HK-2 (cell line): Measurements from ENCODE around the gene PKDREJ.

Experiments used
- DNase-seq: peaks from one replicate; pipeline ENCODE4 v3.0.0-alpha.2; 2018; ENCODE audit not compliant: unreplicated experiment

Gene PKDREJ

DNA sequence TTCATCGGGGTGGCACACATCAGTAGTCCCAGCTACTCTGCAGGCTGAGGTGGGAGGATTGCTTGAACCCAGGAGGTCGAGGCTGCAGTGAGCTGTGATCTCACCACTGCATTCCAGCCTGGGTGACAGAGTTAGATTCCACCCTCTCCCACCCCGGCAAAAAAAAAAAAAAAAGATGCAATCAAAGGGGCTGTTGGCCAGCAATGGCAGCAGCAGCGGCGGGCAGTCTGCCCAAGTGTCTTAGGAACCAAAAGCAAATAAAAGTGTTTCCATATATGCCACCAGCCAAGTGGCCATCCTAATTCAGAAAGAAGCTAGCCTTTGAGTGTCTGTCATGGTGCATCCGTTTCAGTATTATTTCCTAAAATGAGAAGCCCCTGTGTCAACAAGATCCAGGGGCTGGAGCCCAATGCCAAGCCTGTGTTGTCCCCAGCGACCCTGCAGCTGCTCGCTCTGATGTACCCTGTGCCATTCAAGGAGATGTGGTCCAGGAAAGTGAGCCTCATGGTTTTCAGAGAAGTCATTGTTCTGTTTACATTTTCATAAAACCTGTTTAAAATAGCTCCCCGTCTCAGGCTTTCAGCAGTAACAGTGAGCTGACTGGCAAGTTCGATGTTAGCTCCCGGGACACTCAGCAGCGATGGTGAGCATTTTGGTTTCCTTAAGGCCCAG is 25.6 kb downstream of the PKDREJ start:
- no peak for DNase-seq

DNA sequence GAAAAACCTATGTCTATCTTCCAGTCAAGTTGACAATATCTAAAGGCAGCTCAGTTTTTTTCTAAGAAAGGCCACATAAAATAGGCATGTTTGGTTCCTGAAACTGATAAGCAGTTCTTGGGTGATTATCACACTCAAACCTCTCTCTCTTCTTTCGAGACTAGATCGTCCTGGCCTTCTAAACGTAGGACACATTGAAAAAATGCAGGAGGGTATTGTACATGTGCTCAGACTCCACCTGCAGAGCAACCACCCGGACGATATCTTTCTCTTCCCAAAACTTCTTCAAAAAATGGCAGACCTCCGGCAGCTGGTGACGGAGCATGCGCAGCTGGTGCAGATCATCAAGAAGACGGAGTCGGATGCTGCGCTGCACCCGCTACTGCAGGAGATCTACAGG is 28.2 kb downstream of the PKDREJ start:
- no peak for DNase-seq

DNA sequence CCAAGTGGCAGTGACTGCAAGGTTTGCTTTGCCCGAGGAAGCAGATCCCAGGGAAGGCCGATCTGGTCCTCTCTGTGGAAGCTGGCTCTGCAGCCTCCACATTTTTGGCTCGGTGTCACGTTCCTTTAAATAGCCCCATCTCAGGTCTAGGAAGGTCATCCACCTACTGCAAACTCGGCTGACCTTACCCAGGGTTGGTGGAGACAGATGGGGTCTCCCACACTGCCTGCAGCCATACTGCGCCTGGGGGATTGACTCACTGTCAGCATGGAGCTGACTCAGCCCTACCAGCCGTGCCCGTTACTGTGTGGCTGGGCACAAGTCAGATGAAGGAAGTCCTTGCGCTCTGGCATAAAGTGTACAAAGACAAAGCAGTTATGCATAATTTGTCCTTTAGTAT is 29.9 kb downstream of the PKDREJ start:
- DNase-seq, result no peak

DNA sequence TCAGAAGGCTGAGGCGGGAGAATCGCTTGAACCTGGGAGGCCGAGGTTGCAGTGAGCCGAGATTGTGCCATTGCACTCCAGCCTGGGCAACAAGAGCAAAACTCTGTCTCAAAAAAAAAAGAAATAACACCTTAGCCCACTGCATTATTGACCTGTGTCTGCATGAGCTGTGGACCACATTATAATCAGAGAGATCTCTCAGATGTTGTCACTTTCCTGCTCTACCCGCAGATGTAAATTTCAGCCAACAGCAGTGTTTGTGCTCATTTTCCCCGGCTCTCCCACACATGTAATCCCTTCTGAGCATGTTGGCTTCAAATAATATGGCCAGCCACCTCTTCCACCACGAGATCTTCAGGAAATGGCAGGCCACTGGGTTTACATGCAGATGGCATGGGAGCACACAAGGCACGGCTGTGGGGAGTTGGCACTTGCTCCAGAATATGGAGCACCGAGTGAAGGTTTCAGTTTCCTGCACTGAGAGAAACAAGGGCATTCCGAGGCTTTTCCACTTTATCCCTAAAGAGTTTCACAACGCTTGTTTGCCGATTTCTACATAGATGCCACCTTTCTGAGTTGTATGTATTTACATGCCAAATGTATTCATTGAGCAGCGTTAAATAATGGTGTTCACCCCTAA is 32.8 kb downstream of the PKDREJ start:
- no peak for DNase-seq

DNA sequence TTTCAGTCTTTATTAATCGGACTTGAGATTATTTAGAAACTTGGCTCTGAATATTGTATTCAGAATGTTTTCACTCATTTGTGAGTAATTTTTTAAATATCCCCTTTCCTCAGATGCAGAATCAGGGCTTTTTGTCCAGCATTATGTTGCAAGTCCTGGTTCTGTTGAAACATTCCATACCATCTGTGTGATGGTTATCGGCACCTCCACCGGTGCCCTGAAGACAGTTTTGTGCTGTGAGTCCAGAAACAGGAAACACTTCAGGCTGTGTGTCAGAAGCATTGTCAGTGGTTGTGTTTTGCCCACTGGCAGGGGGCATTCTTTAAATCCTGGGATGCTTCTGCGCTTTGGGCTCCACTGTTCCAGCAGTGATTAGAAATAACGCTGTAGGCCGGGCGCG is 33.4 kb downstream of the PKDREJ start:
- DNase-seq, result no peak

DNA sequence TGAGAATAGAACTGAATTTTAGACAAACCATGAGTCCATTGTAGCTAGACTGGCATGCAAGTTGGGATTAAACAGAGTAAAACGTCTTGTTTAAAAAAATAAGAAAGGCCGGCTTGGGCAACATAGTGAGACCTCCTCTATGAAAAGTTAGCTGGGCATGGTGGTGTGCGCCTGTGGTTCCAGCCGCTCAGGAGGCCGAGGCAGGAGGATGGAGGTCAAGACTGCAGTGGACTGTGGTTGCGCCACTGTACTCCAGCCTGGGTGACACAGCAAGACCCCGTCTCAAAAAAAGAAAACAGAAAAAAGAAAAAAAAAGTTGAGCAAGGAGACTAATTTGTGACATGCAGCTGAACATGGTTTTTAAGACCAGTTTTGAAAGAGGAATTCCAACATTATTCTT is 36.6 kb downstream of the PKDREJ start:
- DNase-seq, result no peak

DNA sequence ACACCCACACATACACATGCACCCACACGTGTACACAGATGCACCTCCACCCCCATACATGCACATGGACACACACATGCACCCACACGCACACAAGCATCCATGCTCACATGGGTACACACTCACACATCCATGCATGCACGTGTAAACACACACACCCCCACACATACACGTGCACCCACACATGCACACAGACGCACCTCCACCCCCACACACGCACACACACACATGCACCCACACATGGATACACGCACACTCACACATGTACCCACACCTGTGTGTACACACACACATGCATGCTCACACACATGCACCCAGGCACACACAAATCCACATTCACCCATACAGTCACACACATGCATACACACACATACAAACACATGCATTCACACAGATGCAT is 37.5 kb downstream of the PKDREJ start:
- no peak for DNase-seq

DNA sequence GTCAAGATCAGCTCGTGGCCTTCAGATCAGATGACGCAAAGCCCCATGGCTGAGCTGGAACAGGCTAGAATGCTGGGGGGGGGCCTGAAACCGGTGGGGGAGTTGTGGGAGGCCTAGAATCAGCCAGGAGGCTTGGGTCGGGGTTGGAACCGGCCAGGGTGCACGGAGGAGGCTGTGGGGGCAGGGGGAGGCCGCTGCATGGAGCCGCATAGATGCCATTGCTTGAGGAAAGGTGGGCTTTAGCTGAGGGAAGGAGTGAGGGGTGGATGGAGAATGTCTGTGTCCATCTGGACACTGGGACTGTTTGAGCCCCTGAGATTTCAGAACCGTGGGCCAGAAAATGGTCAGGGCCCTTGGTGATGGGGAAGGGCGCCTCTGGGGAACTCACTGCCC is 38.2 kb downstream of the PKDREJ start:
- no peak for DNase-seq

DNA sequence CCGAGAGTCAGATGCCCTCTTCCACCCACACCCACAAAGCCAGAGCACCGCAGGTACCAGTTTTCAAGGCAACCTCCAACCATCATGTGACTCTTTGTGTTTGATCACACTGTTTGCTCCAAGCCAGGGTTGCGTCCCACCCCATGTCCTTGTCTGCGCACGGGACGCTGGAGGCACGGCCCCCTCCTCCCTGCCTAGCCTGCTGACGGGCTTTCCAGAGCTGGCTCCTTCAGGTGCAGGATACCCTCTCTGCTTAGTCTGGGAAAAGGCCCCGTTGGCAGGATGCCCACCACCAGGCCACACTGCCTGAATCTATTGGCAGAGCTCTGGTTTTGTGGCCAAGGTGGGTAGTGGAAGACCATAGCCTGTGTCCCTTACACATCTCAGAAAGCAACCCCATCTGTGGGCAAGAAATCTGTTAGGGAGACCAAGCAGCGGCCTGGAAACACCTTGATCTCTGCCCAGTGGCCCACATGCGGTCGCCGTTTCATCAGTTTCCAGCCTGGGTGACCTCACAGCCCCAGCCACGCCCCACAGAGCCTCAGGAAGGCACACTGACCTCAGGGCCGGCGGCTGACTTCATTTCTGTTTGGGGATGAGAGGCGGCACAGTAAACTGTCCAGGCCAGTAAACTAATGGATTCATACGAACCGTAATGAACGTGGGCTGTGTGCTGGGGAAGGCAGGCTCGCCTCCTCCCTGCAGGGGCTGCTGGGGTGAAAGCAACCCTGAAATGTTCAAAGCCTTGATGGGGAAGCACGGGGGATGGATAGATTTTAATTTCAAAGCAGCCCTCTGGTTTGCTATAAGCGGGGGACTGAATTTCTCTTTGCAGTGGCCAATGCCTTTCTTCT is 38.9 kb downstream of the PKDREJ start:
- DNase-seq, result no peak

DNA sequence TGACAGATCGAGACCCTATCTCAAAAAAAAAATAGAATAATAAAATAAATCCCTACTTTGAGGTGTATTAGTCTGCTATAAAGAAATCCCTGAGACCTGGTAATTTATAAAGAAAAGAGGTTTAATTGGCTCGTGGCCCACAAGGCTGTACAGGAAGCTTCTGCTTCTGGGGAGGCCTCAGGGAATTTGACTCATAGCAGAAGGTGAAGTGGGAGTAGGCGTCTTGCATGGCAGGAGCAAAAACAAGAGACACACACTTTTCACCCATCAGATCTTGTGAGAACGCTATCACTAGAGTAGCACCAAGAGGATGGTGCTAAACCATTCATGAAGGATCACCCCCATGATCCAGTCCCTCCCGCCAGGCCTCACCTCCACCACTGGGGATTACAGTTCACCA is 42.2 kb downstream of the PKDREJ start:
- no peak for DNase-seq

DNA sequence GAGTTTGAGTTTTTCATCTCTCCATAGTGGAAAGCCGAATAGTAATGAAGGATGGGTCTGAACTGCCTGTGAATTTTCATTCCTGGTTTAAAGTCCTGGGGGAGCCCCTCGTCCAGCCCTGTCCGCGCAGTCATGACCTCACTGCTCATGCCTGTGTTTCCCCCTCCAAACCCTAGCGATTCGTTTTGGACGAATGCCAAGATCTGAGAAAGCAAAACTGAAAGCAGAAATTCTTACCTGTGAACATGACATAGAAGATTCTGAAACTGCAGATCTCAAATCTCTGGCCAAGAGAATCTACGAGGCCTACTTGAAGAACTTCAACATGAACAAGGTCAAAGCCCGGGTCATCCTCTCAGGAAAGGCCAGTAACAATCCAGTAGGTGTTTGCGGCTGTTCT is 43.5 kb downstream of the PKDREJ start:
- no peak for DNase-seq

DNA sequence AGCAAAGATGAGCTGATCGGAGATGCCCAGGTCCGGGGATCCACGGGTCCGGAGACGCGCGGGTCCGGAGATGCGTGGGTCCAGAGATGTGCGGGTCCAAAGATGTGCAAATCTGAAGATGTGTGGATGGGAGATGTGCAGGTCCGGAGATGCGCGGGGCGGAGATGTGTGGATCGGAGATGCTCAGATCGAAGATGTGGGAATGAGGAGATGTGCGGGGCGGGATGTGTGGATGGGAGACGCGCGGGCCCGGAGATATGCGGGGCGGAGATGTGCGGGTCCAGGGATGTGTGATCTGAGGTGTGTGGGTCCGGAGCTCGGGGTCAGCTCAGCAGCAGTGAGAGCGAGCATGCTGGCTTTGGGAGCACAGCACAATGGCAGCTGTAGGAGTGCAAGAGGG is 48.5 kb downstream of the PKDREJ start:
- DNase-seq, result no peak

DNA sequence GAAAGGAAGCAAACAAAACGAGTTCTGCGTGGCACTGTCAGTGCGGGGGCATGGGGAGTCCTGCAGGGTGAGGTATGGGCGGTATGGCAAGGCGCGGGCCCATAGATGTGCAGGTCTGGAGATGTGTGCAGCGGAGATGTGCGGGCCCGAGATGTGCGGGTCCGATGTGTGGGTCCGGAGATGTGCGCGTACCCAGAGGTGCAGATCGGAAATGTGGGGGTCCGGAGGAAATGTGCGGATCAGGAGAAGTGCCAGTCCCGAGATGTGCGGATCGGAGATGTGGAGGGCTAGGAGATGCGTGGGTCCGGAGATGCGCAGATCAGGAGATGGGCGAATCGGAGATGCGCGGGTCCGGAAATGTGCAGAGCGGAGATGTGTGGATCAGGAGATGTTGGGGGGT is 49.0 kb downstream of the PKDREJ start:
- DNase-seq, result no peak

DNA sequence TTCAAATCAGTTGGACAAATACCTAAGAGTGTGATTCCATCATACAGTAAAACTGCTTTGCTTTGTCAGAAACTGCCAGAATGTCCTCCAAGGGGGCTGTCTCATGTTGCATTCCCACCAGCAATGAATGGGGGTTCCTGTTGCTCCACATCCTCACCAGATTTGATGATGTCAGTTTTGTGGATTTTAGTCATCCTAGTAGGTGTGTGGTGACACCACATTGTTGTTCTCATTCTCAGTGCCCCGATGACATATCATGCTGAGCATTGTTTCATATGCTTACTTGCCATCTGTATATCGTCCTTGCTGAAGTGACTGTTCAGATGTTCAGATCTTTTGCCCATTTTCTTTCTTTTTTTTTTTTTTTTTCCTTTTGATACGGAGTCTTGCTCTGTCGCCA is 50.1 kb downstream of the PKDREJ start:
- DNase-seq, result no peak

DNA sequence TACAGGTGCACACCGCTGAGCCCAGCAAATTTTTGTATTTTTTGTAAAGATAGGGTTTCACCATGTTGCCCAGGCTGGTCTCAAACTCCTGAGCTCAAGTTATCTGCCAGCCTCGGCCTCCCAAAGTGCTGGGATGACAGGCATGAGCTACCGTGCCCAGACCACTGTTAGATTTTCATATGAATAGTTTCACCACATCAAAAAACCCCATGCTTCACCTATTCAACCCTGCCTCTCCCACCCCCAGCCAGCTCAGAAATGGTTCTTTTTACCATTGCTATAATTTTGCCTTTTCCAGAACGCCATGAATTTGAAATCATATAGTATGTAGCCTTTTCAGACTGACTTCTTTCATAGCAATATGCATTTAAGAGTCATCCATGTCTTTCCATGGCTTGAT is 50.9 kb downstream of the PKDREJ start:
- no peak for DNase-seq

DNA sequence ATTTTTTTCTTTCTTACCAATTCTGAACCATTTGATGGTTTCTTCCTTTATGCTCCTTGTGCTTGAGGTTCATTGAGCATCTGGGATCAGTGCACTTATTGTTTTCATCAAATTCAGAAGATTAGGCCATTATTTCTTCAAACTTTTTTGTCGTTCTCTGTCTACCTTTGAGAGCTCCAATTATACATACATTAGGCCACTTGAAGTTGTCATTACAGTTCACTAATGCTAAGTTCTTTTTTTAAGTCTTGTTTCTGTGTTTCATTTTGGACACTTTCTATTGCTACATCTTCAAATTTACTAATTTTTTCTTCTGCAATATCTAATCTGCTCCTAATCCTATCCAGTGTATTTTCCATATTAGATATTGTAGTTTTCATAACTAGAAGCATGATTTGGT is 53.9 kb downstream of the PKDREJ start:
- DNase-seq, result no peak
